Measurements from ENCODE around the gene ZBTB21.

ZBTB21 gene

DNA sequence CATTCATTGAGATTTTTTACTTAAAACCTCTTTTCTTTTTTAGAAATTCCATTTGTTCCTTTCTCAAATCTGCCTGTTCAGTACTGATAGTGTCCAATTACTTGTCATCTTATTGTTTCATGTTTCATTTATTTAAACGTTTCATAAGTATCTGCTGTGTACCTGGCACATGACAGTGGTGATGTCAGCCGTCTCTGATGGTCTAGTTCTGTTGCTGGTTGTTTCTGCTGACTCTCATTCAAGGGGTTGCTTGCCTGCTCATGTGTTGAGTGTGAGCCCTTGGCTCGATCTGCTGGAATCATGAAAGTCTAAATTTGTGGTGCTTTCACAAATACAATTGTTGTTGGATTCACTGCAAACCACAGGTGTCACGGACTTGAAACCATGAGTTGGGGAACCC lies 30.8 kb downstream of the ZBTB21 start:
- TF ChIP-seq, protein P1, sequence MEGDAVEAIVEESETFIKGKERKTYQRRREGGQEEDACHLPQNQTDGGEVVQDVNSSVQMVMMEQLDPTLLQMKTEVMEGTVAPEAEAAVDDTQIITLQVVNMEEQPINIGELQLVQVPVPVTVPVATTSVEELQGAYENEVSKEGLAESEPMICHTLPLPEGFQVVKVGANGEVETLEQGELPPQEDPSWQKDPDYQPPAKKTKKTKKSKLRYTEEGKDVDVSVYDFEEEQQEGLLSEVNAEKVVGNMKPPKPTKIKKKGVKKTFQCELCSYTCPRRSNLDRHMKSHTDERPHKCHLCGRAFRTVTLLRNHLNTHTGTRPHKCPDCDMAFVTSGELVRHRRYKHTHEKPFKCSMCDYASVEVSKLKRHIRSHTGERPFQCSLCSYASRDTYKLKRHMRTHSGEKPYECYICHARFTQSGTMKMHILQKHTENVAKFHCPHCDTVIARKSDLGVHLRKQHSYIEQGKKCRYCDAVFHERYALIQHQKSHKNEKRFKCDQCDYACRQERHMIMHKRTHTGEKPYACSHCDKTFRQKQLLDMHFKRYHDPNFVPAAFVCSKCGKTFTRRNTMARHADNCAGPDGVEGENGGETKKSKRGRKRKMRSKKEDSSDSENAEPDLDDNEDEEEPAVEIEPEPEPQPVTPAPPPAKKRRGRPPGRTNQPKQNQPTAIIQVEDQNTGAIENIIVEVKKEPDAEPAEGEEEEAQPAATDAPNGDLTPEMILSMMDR (IDR thresholded peaks at IDR 0.05; ENCODE audit: borderline replicate concordance, control extremely low read depth, extremely low read depth, insufficient read depth, missing control alignments): no peak
- DNase-seq (ENCODE audit: low spot score): no peak
- in situ Hi-C loops (cut with MboI; ENCODE audit: low sequenced_read_pairs, unreplicated experiment): no loop called here

DNA sequence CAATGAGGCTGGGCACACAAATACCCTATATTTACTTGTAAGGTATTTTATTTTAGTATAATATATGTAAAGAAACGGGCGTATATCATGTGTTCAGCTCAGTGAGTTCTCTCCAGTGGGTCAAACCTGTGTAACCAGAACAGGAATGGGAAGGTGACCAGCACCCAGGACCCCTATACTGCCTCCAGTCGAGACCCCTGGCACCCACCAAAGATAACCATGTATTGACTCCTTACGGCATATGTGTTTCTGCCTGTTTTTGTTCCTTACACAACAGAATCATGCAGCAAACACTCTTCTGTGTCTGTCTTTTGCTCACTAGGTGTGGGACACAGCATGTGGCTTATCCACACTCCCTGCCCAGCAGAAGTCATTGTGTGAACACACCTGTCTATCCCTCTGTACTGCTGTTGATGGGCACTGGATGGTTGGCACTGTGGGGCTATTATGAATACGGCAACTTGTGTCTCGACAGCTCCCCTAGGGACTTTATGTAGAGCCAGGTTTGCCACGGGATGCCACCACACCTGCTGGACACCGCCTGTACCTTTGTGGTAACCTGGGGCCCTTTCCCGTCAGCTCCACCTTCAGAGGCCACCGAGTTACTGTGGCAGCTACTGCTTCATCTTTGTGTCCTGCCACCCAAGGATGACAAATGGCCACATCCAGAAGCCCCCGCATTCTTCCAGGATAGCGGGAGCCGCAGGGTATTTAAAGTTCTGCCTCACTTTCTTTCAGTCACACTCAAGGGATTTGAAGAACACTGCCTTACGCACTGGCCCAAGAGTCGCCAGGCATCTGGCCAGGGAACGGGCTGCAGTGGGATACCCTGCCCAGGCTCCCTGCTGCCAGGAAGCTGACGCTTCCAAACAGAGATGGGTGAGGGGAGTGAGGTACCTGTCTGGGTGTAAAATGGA lies 32.9 kb downstream of the ZBTB21 start:
- TF ChIP-seq, protein P1 (IDR thresholded peaks at IDR 0.05; ENCODE audit: borderline replicate concordance, control extremely low read depth, extremely low read depth, insufficient read depth, missing control alignments): no peak
- in situ Hi-C loops (cut with MboI; ENCODE audit: low sequenced_read_pairs, unreplicated experiment): no loop called here
- DNase-seq (ENCODE audit: low spot score): no peak

DNA sequence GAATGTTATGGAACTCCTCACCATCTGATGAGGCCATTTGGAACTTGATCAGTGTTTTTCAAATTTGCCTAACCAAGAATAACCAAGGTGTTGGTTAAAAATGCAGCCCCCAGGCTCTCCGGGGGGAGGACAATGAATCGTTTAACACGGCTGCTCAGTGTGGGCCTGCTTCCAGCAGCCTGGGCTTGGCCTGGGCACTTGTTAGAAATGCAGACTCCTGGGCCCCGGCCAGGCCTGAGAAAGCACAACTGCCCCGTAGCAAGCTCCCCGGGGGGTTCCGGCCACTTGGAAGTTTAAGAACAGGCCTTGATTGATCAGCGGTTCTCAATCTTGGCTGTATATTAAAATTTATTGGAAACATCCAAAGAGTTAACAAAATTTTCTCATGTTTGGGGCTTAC lies 33.5 kb downstream of the ZBTB21 start:
- in situ Hi-C loops (cut with MboI; ENCODE audit: low sequenced_read_pairs, unreplicated experiment): no loop called here
- peak; percentile 14 for DNase-seq (ENCODE audit: low spot score)

DNA sequence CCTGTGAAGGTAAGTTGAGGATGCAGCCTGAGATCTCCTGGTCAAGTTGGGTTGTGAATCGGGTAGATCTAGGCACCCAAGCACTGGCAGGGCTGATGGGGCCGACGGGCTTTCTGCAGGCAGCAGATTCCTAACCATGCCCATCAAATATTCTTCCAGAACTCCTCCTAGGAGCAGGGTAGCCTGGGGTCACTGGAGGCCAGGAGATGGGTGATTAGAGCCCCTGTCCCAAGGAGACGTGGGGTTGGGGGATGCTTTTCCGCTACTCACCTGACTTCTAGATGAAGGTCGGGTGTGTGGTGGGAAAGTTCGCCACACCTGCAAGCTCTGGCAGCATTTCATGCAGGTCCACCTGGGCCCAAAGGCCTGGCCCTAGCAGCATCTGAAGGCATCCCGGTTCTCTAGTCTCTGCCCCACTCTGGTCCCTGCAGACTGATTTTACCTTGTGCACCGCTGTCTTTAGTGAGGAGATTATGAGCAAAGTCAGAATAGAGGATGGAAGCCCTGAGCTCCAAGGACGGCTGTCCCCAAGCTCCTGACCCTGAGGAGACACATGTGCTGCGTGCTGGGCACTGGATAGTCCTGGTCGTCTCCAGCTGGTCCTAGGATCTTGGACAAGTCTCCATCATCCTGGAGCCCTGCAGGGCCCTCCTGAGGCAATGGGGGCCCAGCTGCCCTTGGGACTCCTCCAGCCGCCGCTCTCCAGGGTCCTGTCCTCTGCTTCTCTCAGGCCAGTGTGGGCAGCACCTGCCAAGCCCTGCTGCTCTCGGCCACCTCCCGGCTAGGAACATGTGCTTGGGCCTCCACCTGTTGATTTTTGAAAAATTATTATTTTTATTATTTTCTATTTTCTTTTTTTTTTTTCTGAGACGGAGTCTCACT lies 34.5 kb downstream of the ZBTB21 start:
- in situ Hi-C loops (cut with MboI; ENCODE audit: low sequenced_read_pairs, unreplicated experiment): no loop called here
- TF ChIP-seq, protein P1 (IDR thresholded peaks at IDR 0.05; ENCODE audit: borderline replicate concordance, control extremely low read depth, extremely low read depth, insufficient read depth, missing control alignments): no peak
- peak; percentile 24 for DNase-seq (ENCODE audit: low spot score)

More for the DNA sequence above, 33.5 kb downstream of the ZBTB21 start:
- TF ChIP-seq, protein P1 (IDR thresholded peaks at IDR 0.05; ENCODE audit: borderline replicate concordance, control extremely low read depth, extremely low read depth, insufficient read depth, missing control alignments): no peak

DNA sequence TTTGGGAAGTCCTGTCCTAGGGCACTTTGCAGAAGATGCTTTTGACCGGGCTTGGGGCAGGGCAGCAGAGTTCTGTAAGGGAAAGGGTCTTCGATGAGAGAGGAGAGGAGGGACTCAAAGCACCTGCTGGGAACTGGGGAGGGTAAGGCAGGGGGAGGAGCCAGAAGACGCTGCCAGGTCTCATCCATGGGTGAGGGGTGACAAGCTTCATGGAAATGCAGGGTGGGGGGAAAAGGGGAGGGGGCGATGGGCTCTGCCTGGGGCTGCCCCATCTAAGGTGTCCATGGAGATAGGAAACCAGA lies 35.5 kb downstream of the ZBTB21 start:
- in situ Hi-C loops (cut with MboI; ENCODE audit: low sequenced_read_pairs, unreplicated experiment): no loop called here
- TF ChIP-seq, protein P1 (IDR thresholded peaks at IDR 0.05; ENCODE audit: borderline replicate concordance, control extremely low read depth, extremely low read depth, insufficient read depth, missing control alignments): no peak
- peak; percentile 12 for DNase-seq (ENCODE audit: low spot score)

DNA sequence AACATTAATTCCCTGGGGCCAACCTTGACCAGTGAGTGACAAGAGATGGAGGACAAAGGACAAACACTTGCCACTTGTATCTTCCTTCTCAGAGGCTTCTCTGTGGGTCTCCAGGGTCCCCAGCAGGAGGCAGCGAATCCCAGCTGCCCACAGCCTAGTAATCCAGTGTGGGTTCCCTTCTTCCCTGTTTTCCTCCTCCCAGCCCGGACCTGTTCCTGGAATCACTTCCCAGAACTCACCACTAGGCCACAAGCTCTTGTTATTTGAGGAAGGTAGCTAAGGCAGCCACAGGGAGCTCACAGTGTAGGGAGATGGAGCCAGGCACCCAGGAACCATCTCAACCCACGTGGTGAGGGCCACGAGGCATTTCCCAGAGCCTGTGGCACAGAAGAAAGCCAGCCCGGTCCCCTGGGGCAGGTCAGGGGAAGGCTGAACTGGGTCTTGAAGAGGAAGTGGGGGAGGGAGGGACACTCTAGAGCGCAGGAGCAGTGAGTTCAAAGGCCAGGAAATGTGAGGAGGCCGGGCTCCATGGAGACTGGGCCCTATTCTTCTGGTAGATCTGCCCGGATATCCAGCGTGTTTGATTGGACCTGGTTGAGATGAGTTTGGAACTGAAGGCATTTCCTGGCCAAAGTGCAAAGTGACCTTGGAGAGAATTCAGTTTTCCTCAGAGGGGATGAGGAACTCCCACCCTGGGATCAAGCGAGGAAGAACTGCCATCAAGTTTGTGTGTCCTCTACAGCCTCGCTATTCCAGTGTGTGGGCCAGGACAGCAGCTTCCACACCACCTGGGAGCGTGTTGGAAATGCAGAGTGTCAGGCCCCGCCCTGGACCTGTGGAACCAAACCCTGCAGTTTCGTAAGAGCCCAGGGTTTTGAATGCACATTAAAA lies 36.1 kb downstream of the ZBTB21 start:
- in situ Hi-C loops (cut with MboI; ENCODE audit: low sequenced_read_pairs, unreplicated experiment): no loop called here
- DNase-seq (ENCODE audit: low spot score): peak; percentile 69
- TF ChIP-seq, protein P1 (IDR thresholded peaks at IDR 0.05; ENCODE audit: borderline replicate concordance, control extremely low read depth, extremely low read depth, insufficient read depth, missing control alignments): no peak
